VCaP (cell line): ENCODE measurements around the gene RGN.
A peak's percentile ranks its signal among the peaks of the same experiment; 100 is the strongest.

ENCODE experiments used
- H3K27ac ChIP-seq: fragments of 450-650 bp; 2 replicates; pipeline ENCODE4 v1.5.1; 2017
- CTCF ChIP-seq: fragments of 450-650 bp; conservative IDR thresholded peaks from 2 replicates; pipeline ENCODE4 v1.5.1; 2017; ENCODE audit warnings: mild to moderate bottlenecking, moderate library complexity

Gene RGN

DNA sequence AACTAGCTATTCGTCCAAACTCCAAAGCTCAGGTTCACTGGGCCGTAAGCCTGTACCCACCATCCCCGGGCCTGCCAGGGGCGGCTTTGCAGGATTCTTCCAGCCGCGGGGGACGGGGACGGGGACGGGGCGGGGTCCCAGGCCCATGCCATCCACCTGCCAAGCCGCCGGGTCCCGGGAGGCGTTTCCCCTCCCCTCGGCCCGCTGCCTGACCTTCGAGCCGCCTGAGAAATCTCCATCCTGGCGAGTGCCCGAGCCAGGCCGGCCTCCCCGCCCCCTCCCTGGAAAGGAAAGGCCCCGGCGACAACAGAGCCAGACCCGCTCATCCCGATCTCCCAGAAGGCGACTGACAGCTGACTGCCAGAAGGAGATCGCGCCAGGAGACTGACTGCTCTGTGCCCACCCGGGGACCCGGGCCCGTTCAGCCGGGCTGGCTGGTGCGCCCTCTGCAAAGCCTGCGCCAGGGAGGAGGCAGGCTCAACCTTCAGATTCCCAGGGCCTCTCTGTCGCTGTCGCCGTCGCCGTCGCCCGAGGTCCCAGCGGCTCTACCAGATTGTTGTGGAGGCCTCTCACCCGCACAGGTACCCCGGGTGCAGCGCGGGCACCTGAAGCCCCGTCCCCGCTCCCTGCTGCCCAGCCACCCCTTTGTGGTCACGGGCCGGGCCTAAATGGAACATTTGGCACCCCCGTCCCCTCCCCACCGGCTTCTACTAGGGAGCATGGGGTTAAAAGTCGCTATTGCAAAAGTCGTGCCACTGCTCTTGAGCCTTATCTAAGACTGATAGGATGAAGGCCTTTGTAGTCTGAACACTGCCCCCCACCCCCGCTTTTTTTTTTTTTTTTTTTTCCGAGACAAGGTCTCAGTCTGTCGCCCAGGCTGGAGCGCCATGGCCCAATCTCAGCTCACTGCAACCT is at the start of gene RGN:
Gene RGN (plus strand): TSS at position 315 of the 915 bp plus-strand sequence. CDS start 2,702 bp downstream, outside the sequence.
- no peak within 1 kb of the TSS for H3K27ac ChIP-seq
- no peak for TF ChIP-seq CTCF

- no peak overlapping the region for H3K27ac ChIP-seq
- peak; percentile 77 for TF ChIP-seq CTCF
Observed at GRCh38 chrX:47030339-47030738, 47.9 kb upstream of the RGN start.

DNA sequence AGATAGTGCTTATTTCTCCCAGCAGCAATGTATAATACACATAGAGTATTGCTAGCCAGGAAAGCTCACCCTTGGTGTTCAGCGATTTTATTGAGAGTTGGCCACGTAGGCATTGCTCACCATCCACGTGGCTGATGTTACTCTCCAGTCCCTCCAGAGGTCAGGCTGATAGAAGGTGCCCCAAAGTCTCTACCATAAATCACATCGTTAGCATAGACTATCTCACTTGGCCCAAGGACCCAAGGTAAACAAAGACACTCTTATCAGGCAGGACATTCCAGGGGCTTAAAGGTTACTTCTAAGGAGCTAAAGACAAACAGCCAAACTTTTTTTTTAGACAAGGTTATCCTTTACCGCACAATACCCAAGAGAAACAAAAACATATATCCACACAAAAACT is 30.3 kb upstream of the RGN start:
- TF ChIP-seq CTCF, result no peak
- no peak overlapping the region; the same call in 1 of the 2 replicates for H3K27ac ChIP-seq

GRCh38 chrX:47059142-47059874 is 18.9 kb upstream of the RGN start:
- peak overlapping the region; percentile 36; the same call in 1 of the 2 replicates for H3K27ac ChIP-seq
- TF ChIP-seq CTCF, result no peak

- TF ChIP-seq CTCF, result no peak
- peak overlapping the region; percentile 36; the same call in 1 of the 2 replicates for H3K27ac ChIP-seq
Observed at GRCh38 chrX:47060708-47061107, 17.5 kb upstream of the RGN start.

DNA sequence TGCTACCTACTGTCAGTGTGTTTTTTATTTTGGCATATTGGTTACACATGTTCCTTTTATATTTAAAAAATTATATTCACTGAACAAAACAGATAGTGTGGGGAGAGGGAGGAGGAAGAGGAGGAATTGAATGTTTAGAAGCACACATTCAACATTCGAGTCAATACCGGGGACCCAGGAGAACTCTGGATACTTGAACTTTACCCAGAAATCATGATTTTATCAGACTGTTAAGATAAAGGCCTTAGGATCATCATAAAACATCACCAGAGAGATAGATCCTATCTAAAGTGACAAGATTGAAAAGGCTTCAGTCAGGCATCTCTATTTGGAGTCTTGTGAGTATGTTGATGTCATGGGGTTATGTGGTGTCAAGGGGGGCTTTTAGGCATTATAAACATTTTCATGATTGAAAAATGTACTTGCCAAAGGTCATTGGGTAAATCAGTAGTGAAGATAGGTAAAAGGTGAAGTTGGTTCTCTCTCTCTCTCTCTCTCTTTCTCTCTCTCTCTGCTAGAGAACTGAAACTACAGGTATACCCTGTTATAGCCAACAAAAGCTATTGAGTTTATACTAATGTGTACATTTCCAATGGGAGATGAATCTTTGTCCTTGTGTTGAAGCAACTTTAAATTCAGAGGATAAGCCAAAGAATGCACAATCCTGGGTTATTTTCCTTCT is 16.9 kb upstream of the RGN start:
- no peak for TF ChIP-seq CTCF
- no peak overlapping the region for H3K27ac ChIP-seq

- no peak overlapping the region for H3K27ac ChIP-seq
- no peak for TF ChIP-seq CTCF
Observed at GRCh38 chrX:47063179-47063578, 15.1 kb upstream of the RGN start.
